ENCODE data around the gene TTC34.

TTC34 gene

DNA sequence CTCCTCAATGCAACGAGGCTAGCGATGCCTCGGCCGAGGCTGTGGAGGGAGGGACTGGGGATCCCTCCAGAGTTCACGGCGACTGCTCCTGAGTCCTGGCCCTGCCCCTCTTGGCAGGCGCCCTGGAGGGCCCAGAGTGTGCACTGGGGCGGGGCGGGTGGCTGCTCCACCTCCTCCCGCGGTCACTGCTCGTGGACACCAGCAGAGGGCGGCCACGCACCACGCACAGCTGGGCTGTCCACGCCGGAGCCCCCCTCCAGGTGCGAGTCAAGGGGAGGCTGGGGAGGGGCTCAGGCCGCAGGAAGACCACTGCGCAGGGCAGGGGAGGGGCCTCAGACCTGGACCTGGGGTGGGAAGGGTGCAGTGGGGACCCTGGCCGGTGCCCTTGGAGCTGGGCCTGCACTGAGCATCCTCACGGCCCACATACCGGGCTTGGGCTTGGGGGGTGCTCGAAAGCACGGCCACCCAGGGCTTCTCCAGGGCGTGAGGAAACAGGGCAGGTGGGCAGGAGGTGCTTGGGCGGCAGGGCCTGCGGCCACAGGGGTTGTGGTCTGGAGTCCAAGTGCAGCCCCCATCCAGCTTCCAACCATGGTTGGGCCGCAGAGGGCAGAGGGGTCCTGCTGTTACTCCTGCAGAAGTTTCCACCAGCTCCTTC is 20.6 kb upstream of the TTC34 start:
- H3K4me3 Mint-ChIP-seq = no peak overlapping the region
- DNase-seq (peak; percentile 45 to 49), ATAC-seq (peak; percentile 77)
- H3K9me3 Mint-ChIP-seq = peaks cover 0 to 4% of the 10 kb centered on the region in 2 donors
- H3K4me1 Mint-ChIP-seq = peaks cover 7% of the 10 kb centered on the region
- H3K27me3 Mint-ChIP-seq = peaks cover 22% of the 10 kb centered on the region
- H3K27ac Mint-ChIP-seq = no peak overlapping the region

DNA sequence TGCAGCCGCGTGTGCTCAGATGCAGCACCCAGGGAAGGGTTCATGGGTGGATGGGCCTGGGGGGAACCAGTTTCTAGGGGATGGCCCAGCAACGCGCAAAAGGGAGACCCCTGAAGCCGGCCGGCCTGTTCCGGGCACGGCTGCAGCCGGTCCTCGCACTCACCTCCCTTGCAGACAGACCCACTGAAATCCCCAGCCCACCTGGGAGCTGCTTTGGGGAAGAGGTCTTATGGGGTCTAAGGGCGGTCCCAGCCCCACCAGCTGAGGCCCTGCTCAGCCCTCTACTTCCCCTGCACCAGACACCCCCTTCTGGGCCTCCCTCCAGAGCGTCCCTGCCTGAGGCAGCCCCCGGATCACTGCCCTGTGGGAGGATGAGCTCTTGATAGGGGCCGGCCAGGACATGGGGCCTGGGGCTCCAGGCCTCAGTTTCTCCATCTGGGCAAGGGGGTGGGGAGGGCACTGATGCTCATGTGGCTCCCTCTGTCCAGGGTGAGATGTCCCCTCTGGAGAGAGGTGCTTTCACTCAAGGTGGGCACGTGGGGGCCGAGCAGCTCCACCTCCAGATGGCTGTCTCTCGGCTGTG is 20.0 kb upstream of the TTC34 start:
- Mint-ChIP-seq H3K27me3 (peaks cover 22% of the 10 kb centered on the region), H3K4me3 (no peak overlapping the region), H3K9me3 (no peaks in the 10 kb centered on the region), H3K4me1 (peaks cover 7% of the 10 kb centered on the region), H3K27ac (no peak overlapping the region)
- DNase-seq (no peak), ATAC-seq (no peak)

DNA sequence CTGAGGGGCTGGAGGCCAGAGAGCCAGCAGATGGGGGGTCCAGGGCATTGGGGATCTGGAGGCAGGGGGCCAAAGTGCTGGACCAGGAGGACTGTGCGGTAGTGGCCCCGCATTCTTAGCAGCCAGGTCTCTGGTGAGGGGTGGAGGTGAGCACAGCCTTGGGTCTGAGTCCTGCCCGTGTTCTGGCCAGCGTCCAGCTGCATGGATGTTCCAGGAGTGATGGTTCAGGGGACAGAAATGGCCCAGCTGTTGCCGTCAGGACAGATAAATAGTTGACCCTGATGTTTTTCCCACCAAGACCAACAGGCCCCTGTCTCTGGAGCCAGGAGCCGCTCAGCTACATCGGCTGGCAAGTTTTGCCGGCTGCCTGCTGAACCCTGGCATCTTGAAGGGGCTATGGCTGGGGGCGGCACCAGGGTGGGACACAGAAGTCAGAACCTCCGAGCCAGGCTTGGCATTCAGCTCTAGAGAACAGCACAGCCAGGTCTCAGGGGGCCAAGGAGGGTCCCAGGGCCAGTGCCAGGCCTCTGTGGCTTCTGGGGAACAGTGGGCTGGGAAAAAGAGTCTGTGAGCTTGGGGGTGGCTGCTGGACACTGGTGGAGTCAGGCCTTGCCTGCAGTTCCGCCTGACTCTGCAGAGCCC is 19.4 kb upstream of the TTC34 start:
- Mint-ChIP-seq H3K9me3 (no peaks in the 10 kb centered on the region), H3K27me3 (peaks cover 22% of the 10 kb centered on the region), H3K4me1 (peaks cover 7% of the 10 kb centered on the region), H3K4me3 (no peak overlapping the region), H3K27ac (no peak overlapping the region)
- DNase-seq (no peak), ATAC-seq (no peak)

DNA sequence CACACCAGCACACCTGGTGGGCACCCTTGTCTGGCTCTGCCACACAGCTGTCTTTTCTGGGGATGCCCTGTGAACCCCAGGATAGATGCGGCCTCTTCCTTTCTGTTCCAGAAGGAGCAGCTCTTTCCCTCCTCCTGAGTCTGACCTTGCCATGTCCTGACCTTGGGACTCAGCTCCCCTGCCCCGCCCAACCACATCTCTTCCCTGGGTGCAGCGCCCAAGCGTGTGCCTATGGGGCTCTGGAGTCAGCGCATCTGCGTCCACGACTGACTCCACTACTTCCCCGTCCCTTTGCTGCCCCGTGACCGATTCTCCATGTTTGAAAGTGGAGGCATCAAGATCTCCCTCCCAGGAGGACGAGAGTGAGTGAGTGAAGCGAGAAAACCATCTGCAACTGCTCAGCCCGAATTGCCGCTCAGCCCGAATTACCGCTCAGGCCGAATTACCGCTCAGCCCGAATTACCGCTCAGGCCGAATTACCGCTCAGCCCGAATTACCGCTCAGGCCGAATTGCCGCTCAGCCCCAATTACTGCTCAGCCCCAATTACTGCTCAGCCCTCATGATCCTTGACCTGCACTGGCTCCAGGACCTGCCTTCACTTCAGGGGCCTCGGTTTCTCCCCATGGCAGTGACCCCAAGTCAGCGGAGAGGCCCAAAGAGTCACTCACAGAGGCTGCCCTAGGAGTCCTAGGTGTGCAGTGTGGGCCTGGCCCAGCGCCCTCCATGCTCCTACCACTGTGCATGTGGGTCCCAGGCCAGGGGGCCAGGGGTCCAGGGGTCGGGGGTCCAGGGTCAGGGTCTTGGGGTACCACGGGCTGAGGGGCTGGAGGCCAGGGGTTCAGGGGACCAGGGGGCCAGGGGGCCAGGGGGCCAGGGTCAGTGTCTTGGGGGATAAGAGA is 18.6 kb upstream of the TTC34 start:
- Mint-ChIP-seq H3K27ac (no peak overlapping the region), H3K4me1 (peaks cover 7% of the 10 kb centered on the region), H3K9me3 (no peaks in the 10 kb centered on the region)

DNA sequence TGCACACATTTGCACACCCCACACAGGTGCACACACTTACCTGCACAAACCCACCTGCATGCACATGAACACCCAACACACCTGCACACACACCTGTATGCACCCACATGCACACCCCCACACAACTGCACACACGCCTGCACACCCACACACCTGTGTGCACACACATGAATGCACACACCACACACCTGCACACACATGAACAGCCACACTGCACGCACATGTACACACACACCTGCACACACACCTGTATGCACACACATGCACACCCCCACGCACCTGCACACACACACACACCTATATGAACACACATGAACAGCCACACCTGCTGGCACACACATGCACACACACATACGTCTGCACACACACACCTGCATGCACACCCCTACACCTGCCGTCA is 17.9 kb upstream of the TTC34 start:
- Mint-ChIP-seq H3K27ac (no peak overlapping the region), H3K9me3 (no peaks in the 10 kb centered on the region), H3K4me3 (no peak overlapping the region), H3K27me3 (peaks cover 21% of the 10 kb centered on the region), H3K4me1 (peaks cover 7% of the 10 kb centered on the region)
- DNase-seq (no peak), ATAC-seq (no peak)

More for the DNA sequence above, 18.6 kb upstream of the TTC34 start:
- DNase-seq (no peak), ATAC-seq (no peak)
- peaks cover 22% of the 10 kb centered on the region for H3K27me3 Mint-ChIP-seq
- no peak overlapping the region for H3K4me3 Mint-ChIP-seq

DNA sequence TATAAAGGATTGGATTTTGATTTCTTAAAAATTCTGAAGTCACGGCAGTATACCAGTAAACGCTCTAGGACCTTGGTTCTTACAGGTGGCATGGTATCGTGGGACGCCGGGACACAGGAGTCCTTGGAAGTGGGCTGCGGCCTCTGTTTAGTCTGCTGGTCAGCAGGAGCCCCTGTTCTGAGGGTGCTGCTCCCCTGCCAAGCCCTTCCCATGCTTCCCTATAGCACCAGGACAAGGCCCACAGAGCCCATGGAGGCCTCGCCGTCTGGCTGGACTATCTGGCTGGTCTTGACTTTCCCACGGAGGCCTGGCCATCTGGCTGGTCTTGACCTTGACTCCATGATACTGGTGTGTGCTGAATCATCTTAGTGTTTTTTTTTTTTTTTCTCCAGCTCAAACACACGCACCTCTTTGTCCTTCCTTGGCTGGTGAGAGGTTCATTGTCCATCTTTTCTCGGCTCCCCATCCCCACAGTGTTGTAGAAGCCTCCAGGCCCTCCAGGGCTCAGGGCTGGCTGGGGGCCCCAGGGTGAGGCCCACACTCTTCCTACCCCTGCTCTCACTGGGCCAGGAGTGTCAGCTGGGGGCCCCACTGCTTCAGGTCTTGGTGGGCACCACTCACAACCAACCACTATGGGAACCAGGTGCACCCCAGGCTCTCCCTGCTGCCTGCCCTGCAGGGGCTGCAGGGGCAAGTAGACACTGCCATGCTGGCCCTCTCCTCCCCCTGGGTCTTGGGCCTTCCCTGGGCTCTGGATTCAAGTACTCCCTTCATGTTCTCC is 16.5 kb upstream of the TTC34 start:
- DNase-seq = no peak
- Mint-ChIP-seq H3K27me3 (peaks cover 8% of the 10 kb centered on the region), H3K27ac (no peak overlapping the region), H3K4me3 (no peak overlapping the region), H3K4me1 (peaks cover 7% of the 10 kb centered on the region), H3K9me3 (no peaks in the 10 kb centered on the region)
- ATAC-seq = no peak

DNA sequence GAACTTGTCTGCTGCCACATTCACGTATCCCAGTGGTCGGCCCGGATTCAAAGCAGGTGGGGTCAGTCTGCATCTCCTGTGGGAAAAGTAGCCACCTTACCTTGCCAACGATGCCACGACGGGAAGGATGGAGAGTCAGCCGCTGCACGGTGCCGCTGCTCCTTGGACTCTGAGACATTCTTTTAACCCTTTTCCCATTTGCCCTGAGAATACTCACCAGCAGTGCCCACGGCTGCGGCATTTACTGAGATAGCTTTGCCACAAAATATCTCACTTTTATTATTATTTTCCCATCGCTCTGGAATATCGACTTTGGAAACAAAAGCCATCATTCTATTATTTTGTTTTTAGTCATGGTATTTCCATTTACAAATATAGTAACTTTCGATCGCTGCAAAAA is 15.3 kb upstream of the TTC34 start:
- H3K4me3 Mint-ChIP-seq = no peak overlapping the region

DNA sequence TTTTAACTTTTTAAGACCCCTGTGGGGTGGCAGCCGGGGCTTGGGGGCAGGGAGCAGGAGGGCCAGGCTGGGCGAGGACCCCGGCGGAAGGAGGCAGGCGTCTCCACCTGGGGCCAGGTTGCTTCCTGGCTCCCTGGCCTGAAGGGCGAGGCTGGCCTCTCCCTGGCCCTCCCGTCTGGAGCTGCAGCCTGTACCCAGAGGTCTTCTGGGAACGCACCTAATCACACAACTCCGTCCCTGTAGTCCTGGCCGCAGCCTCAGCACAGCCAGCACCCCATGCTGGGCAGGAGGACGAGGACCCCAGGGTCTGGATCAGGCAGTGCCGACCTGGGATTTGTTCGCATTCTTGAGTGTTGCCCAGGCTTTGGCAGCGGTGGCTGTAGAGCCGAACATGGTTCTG is 14.1 kb upstream of the TTC34 start:
- H3K27me3 Mint-ChIP-seq = no peaks in the 10 kb centered on the region
- no peaks in the 10 kb centered on the region for H3K4me1 Mint-ChIP-seq
- no peak overlapping the region for H3K4me3 Mint-ChIP-seq
- DNase-seq (no peak), ATAC-seq (no peak)
- H3K9me3 Mint-ChIP-seq = no peaks in the 10 kb centered on the region
- no peak overlapping the region for H3K27ac Mint-ChIP-seq

More for the DNA sequence above, 15.3 kb upstream of the TTC34 start:
- Mint-ChIP-seq H3K27me3 (peaks cover 2% of the 10 kb centered on the region), H3K27ac (peak overlapping the region in 1 of 2 donors; percentile 25), H3K4me1 (peaks cover 2% of the 10 kb centered on the region), H3K9me3 (no peaks in the 10 kb centered on the region)
- no peak for DNase-seq
- no peak for ATAC-seq

DNA sequence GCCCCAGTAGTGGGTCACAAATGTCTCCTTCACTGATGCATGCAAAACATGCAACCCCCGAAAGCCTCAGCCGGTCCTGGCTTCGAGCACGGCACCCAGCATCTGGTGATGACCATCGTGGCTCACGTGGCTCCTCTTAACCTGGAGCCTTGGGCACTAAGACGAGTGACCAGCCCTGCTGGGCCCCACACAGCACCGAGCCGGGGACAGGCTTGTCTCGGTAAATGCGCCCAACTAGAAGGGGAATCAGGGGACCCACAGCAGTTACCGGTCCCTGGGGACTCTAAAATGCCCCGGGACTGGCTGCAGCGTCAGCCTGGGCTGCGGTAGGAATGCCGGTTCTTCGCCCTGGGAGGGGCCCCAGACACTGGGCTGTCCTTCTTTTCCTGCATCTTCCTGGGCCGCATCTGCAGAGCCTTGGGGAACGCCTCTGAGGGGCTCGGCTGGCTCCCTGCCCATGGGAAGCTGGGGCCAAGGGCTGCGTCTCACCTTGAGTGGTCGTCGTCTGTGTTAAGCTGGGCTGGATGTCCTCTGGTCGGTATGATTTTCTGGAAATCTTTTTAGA is 13.1 kb upstream of the TTC34 start:
- DNase-seq (no peak), ATAC-seq (no peak)
- no peak overlapping the region for H3K27ac Mint-ChIP-seq
- no peaks in the 10 kb centered on the region for H3K27me3 Mint-ChIP-seq
- H3K9me3 Mint-ChIP-seq = no peaks in the 10 kb centered on the region
- no peaks in the 10 kb centered on the region for H3K4me1 Mint-ChIP-seq
- no peak overlapping the region for H3K4me3 Mint-ChIP-seq

DNA sequence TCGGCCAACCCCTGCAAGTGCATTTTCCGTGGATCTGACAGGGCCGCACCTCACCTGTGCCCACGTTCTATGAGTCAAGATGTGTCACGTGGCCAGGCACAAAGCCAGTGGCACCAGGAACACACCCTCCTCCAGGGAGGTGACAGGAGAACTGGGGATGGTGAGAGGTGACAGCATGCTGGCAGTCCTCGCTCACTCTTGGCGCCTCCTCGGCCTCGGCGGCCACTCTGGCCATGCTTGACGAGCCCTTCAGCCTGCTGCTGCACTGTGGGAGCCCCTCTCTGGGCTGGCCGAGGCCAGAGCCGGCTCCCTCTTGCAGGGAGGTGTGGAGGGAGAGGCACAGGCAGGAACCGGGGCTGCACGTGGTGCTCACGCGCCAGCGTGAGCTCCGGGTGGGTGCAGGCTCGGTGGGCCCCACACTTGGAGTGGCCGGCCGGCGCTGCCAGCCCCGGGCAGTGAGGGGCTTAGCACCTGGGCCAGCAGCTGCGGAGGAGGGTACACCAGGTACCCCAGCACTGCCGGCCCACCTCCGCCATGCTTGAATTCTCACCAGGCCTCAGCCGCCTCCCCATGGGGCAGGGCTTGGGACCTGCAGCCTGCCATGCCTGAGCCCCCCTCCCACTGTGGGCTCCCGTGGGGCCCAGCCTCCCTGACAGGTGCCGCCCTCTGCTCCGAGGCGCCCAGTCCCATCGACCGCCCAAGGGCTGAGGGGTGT is 11.6 kb upstream of the TTC34 start:
- H3K27me3 Mint-ChIP-seq = no peaks in the 10 kb centered on the region
- ATAC-seq (no peak), DNase-seq (no peak)
- H3K27ac Mint-ChIP-seq = no peak overlapping the region
- no peaks in the 10 kb centered on the region for H3K9me3 Mint-ChIP-seq
- no peak overlapping the region for H3K4me3 Mint-ChIP-seq
- no peaks in the 10 kb centered on the region for H3K4me1 Mint-ChIP-seq

DNA sequence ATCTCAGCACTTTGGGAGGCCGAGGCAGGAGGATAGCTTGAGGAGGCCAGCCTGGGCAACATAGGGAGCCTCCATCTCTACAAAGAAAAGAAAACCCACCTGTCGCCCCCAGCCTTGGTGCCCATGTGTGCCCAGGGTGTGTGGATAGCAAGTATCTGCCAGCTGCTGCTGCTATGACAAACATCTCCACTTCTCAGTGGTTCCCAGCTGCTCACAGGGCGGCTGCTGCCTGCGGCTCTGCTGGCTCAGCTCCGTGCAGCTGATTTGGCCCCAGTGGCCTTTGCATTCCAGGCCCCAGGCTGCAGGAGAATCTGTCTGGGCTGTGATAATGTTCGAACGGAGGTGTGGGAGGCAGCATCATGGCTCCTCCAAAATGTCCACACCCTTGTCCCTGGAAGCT is 10.6 kb upstream of the TTC34 start:
- Mint-ChIP-seq H3K27ac (no peak overlapping the region), H3K9me3 (no peaks in the 10 kb centered on the region), H3K4me1 (no peaks in the 10 kb centered on the region), H3K27me3 (no peaks in the 10 kb centered on the region), H3K4me3 (no peak overlapping the region)
- DNase-seq = no peak
- ATAC-seq = no peak

DNA sequence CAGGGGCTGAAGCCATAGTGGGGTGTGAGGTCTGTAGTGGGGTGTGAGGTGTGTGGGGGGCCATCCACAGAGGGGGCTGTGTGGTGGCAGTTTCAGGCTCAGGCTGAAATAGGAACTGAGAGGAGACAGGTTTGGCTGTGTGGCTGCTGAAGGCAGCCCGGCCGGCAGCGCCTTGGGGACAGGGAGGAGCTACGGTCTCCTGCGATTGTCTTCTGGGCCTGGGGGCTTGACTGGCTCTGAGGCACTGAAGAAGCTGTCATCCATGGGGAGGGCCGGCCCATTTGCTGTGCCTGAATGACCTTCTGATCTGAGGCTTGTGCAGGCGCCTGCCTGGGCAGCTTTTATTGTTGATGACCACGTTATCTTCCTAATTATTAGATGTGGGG is 10.0 kb upstream of the TTC34 start:
- no peaks in the 10 kb centered on the region for H3K9me3 Mint-ChIP-seq
- ATAC-seq = no peak
- H3K4me3 Mint-ChIP-seq = no peak overlapping the region
- no peaks in the 10 kb centered on the region for H3K4me1 Mint-ChIP-seq
- H3K27me3 Mint-ChIP-seq = no peaks in the 10 kb centered on the region
- H3K27ac Mint-ChIP-seq = no peak overlapping the region
- DNase-seq = no peak

DNA sequence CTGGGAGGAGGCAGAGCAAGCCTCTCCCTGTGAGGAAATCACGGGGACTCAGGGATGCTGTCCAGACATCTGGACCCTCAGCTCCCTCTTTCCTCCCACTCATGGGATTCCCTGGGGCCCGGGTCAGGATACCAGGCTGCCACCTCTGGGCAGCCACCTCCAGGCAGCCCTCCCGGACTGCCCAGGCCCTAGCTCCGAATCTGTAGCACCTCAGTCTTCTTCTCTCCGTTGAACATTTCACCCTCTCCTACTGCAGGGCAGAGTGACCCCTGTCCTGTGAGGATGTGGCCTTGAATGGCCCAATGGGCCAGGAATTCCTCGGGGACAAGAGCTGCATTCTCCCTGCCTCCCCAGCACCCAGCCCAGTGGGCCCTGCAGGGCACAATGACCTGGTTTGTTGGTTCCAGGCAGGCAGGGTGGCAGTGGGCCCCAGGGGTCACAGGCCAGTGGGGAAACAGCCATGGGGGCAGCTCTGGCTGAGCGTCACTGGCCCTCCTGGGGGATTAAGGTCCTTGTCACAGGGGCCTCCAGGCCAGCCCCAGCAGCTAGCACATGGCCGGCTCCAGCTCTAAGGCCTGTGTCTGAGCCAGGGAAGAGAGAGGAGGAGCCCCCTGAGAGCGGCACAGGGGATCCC is 9.5 kb upstream of the TTC34 start:
- ATAC-seq (no peak), DNase-seq (no peak)
- Mint-ChIP-seq H3K27ac (no peak overlapping the region), H3K4me1 (no peaks in the 10 kb centered on the region), H3K27me3 (peaks cover 4% of the 10 kb centered on the region), H3K4me3 (no peak overlapping the region), H3K9me3 (no peaks in the 10 kb centered on the region)

DNA sequence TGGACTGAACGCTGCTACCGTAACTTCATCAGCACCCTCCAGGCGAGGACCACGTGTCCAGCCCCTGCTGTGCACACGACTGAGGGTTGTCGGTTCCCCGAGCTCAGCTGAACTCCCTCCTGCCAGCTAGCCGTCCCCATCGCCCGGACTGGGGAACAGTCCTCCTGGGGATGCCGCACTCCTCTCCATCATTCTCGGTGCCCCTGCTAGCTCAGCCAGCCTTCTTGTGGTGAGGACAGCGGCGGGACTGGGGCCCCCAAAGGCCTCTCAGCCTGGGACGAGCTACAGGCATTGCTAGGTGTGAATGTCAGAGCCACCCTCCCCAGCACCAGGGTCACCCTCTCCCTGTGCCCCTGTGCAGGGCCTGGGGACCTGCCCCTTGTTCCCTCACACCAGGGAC is 8.8 kb upstream of the TTC34 start:
- Mint-ChIP-seq H3K4me1 (no peaks in the 10 kb centered on the region), H3K27ac (no peak overlapping the region), H3K9me3 (no peaks in the 10 kb centered on the region), H3K27me3 (peaks cover 9% of the 10 kb centered on the region), H3K4me3 (no peak overlapping the region)
- ATAC-seq (no peak), DNase-seq (no peak)
